ENCODE data around the gene ZNRF1. TPM values are rescaled to one million over a fixed set of nuclear protein-coding genes. Genes with fewer than 3 reads are reported as not detected.

ZNRF1 gene
- total and polyA plus RNA-seq, 10 of the 15 experiments (the other 5 are each of a cell fraction or from before 2014, with no cell fraction given) = 5.8 to 25.9 (median 14.3) TPM

- TF ChIP-seq FOXK2 (IDR thresholded peaks at IDR 0.05) (no peak), MYB (IDR thresholded peaks at IDR 0.05; ENCODE audit: borderline replicate concordance, low read depth, low read length) (no peak), SUPT20H (IDR thresholded peaks at IDR 0.05; ENCODE audit: borderline replicate concordance, control insufficient read depth, low read depth, low read length) (no peak), CHD4 (IDR thresholded peaks at IDR 0.05) (no peak), SUZ12 (IDR thresholded peaks at IDR 0.05; ENCODE audit: unreplicated experiment) (no peak), TBL1XR1 (IDR thresholded peaks at IDR 0.05; ENCODE audit: low read depth, low read length) (no peak), NR2C2 (IDR thresholded peaks at IDR 0.05; ENCODE audit: borderline replicate concordance, control insufficient read depth, insufficient read length, low read depth) (no peak), USF1 (IDR thresholded peaks at IDR 0.05; ENCODE audit: borderline replicate concordance, extremely low read length, insufficient read depth, low read depth, low read length) (no peak), BMI1 (IDR thresholded peaks at IDR 0.05; ENCODE audit: borderline replicate concordance) (0 out of 2 replicates have a peak, but pooled peaks have one; percentile 32), FOXM1 (IDR thresholded peaks at IDR 0.05; ENCODE audit: low read depth, low read length) (peak; percentile 77), EP300 (IDR thresholded peaks at IDR 0.05; ENCODE audit: borderline replicate concordance in 1 of 2, control insufficient read depth in 1 of 2, low read depth in 2 of 2, low read length in 2 of 2) (peak; percentile 22 to 73; a peak in 2 of 4 replicates), SIX5 (IDR thresholded peaks at IDR 0.05; ENCODE audit: low read depth, low read length, severe bottlenecking) (no peak), SPI1 (IDR thresholded peaks at IDR 0.05; ENCODE audit: borderline replicate concordance, insufficient read depth, low read depth, low read length) (peak; percentile 34; the same call in 1 of the 2 replicates), ZNF217 (IDR thresholded peaks at IDR 0.05) (peak; percentile 25; the same call in 1 of the 2 replicates), GABPA (IDR thresholded peaks at IDR 0.05; ENCODE audit: low read depth) (no peak), NFXL1 (IDR thresholded peaks at IDR 0.05; ENCODE audit: borderline replicate concordance) (no peak)
- TF ChIP-seq, protein P1, sequence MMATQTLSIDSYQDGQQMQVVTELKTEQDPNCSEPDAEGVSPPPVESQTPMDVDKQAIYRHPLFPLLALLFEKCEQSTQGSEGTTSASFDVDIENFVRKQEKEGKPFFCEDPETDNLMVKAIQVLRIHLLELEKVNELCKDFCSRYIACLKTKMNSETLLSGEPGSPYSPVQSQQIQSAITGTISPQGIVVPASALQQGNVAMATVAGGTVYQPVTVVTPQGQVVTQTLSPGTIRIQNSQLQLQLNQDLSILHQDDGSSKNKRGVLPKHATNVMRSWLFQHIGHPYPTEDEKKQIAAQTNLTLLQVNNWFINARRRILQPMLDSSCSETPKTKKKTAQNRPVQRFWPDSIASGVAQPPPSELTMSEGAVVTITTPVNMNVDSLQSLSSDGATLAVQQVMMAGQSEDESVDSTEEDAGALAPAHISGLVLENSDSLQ (IDR thresholded peaks at IDR 0.05) = no peak
- TF ChIP-seq, protein P2, sequence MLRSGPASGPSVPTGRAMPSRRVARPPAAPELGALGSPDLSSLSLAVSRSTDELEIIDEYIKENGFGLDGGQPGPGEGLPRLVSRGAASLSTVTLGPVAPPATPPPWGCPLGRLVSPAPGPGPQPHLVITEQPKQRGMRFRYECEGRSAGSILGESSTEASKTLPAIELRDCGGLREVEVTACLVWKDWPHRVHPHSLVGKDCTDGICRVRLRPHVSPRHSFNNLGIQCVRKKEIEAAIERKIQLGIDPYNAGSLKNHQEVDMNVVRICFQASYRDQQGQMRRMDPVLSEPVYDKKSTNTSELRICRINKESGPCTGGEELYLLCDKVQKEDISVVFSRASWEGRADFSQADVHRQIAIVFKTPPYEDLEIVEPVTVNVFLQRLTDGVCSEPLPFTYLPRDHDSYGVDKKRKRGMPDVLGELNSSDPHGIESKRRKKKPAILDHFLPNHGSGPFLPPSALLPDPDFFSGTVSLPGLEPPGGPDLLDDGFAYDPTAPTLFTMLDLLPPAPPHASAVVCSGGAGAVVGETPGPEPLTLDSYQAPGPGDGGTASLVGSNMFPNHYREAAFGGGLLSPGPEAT (IDR thresholded peaks at IDR 0.05; ENCODE audit: low read depth) = peak; percentile 81
- TF ChIP-seq, protein P3, sequence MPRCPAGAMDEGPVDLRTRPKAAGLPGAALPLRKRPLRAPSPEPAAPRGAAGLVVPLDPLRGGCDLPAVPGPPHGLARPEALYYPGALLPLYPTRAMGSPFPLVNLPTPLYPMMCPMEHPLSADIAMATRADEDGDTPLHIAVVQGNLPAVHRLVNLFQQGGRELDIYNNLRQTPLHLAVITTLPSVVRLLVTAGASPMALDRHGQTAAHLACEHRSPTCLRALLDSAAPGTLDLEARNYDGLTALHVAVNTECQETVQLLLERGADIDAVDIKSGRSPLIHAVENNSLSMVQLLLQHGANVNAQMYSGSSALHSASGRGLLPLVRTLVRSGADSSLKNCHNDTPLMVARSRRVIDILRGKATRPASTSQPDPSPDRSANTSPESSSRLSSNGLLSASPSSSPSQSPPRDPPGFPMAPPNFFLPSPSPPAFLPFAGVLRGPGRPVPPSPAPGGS (IDR thresholded peaks at IDR 0.05; ENCODE audit: borderline replicate concordance, insufficient read depth, low read depth, low read length, poor library complexity, severe bottlenecking) = no peak
- TF ChIP-seq, protein P4, sequence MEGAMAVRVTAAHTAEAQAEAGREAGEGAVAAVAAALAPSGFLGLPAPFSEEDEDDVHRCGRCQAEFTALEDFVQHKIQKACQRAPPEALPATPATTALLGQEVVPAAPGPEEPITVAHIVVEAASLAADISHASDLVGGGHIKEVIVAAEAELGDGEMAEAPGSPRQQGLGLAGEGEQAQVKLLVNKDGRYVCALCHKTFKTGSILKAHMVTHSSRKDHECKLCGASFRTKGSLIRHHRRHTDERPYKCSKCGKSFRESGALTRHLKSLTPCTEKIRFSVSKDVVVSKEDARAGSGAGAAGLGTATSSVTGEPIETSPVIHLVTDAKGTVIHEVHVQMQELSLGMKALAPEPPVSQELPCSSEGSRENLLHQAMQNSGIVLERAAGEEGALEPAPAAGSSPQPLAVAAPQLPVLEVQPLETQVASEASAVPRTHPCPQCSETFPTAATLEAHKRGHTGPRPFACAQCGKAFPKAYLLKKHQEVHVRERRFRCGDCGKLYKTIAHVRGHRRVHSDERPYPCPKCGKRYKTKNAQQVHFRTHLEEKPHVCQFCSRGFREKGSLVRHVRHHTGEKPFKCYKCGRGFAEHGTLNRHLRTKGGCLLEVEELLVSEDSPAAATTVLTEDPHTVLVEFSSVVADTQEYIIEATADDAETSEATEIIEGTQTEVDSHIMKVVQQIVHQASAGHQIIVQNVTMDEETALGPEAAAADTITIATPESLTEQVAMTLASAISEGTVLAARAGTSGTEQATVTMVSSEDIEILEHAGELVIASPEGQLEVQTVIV (IDR thresholded peaks at IDR 0.05; ENCODE audit: borderline replicate concordance, partially characterized antibody) = no peak
These were observed 153.8 kb downstream of the ZNRF1 start (continued) for GRCh38 chr16:75152635-75153034.

Measured in GM12878 (cell line).